ENCODE measurements around the gene PRCC.
"Not testable (repeated sequence)": the region's sequence is repeated elsewhere in the genome, so short reads cannot be mapped to it uniquely, and the experiment has no call there.

PRCC gene

DNA sequence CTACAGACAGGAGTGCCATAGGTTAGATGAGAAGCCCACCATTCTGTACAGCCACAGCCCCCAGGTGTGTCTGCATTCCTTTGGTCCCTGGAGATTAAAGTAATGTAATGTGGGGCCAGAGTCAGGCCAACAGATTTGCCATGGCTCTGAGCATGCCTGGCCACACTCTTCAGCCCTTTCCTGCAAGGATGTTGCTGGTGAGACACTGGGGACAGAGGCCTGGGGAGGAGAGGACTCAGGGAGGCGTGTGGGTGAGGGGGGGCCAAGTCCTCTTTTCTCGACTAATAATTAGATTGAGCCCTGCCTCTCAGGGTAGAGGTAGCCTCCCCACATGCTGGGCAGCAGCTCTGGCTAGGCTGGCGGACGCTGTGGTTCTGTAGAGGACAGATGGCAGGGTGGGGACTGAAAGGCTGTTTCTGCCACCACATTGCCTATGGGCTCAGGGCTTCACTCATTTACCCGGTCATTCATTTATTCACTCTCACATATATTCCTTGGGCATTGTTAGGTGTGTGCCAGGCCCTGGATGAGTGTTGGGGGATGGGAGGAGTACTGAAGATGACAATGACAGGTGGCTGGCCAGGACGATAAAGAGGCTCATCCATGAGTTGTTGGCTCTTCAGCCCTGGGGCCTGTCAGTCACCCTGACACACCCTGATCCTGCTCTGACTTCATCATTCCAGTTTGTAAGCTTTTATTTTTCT lies 7.1 kb upstream of the PRCC start:
- no peak for DNase-seq (ENCODE audit: low read depth in 1 of 2, low spot score in 1 of 2)

- no peak for DNase-seq (ENCODE audit: low read depth in 1 of 2, low spot score in 1 of 2)
Observed at GRCh38 chr1:156760796-156761104, 6.6 kb upstream of the PRCC start.

GRCh38 chr1:156765136-156765535 lies 2.2 kb upstream of the PRCC start:
- DNase-seq (ENCODE audit: low read depth in 1 of 2, low spot score in 1 of 2) = not testable (repeated sequence)

DNA sequence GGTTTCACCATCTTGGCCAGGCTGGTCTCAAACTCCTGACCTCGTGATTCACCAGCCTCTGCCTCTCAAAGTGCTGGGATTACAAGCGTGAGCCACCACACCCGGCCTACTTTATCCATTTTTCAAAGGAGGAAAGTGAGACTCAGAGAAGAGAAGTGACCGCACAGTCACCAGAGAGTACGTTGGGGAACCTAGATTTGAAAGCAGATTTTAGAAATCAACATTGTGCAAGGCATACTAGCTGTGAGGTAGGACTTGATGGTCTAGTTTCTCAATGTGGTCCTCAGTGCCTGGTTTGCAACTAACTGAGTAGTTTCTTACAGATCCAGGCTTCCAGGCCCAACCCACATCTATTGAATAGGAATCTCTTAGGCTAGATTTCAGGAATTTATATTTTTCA lies 1.7 kb upstream of the PRCC start:
- DNase-seq (ENCODE audit: low read depth in 1 of 2, low spot score in 1 of 2) = no peak

DNA sequence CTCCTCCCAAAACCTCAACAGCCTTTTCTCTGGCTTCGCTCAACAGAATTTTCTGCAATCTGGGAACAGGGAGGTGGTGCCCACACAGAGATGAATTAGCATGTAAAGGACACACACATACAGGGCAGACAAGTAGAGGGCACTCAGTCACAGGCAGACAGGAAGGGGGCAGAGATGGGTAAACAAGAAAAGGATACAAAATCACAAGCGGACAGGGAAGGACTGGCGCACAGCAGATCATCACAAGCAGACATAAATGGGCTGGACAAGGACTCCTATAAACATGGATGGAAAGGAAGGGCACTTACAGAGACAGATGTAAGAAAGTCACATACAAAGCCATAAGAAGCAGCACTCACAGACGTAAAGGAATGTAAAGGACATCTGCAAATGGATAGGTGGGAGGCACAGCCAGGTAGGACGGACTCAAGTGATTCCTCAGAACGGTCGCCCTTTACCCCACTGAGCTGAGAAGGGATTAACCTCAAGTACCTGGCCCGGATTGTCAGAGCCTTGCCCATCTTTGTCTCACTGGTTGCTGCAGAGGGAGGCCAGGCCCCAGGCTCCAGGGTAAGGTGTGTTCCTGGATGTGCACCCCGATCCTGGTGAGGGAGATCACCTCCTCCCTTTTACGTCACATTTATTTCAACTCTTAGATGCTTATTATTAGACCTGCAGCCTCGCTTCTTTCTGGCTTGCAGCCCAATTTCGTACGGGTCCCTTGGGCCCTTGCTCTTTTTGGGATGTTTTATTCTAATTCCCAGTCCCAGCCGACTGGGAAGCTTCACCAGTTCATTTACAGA lies 836 bp upstream of the PRCC start:
- no peak for DNase-seq (ENCODE audit: low read depth in 1 of 2, low spot score in 1 of 2)

- no peak for DNase-seq (ENCODE audit: low read depth in 1 of 2, low spot score in 1 of 2)
Observed at GRCh38 chr1:156767879-156768604, 707 bp downstream of the PRCC start.

- DNase-seq (ENCODE audit: low read depth in 1 of 2, low spot score in 1 of 2) = no peak
Observed at GRCh38 chr1:156768610-156769295, 1.4 kb downstream of the PRCC start.

DNA sequence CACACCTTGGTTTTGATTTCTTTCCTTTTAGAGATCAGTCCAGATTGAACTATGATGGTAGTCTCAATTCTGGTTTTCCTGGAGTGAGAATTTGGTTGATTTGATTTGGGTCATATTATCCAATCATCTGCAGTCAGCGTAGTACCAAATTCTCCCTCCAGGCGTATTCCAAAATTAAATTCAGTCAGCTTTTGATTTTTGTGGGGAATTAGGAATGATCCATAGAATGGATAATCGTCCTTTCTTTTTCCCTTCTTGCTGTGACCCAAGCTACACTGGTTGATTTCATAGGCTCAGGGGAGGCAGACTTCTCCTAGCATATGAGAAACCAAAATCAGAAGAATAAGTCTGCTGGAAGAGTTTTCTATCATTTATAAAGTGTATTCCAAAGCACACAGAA lies 4.9 kb downstream of the PRCC start:
- DNase-seq (ENCODE audit: low read depth in 1 of 2, low spot score in 1 of 2) = no peak

DNA sequence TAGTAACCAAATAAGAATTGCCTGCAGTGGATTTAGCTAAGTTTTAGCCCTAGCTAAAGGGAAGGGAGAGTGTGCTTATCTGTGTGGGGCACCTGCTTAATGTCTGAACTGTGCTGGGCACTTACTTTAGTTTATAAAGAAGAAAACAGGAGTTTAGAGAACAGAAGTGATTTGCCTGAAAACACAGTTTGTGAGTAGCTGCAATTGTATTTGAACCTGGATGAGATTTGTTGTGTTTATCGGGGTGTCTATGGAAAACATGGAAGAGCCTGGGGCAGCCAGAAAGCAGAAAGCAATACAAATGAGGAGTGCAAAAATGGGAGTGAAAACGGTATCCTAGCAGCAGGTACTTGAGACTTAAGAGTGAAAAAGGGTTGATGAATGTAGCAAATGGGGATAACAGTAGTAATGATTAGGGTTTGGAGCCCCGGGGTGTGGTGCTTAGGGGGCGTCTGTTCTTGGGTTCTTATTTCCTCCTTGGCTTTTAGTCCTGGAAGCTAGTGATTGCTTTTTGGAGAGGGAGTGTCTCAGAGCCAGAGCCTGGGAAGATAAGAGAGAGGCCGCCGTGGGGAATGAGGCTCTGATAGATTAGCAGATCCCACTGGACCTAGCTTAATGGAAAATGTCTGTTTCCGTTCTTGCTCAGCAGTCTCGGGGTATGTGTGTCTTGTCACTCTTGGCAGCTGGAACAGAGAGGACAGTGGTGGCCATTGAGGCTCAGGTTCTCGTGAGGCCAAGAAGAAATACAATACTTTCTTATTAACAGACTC lies 5.6 kb downstream of the PRCC start:
- no peak for DNase-seq (ENCODE audit: low read depth in 1 of 2, low spot score in 1 of 2)

DNA sequence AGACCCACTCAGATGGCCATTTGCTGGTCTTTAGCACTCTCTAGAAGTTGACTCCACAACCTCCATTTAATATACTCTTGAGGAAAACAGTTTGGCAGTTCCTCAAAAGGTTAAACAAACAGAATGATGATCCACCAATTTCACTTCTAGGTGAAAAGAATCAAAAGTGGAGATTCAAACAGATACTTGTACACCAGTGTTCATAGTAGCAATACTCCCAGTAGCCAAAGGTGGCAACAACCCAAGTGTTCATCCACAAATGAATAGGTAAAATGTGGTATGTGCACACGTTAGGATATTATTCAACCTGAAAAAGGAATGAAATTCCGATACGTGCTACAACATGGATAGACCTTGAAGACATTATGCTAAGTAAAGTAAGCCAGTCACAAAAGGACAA lies 6.3 kb downstream of the PRCC start:
- DNase-seq (ENCODE audit: low read depth in 1 of 2, low spot score in 1 of 2) = no peak

- no peak for DNase-seq (ENCODE audit: low read depth in 1 of 2, low spot score in 1 of 2)
Observed at GRCh38 chr1:156775799-156776198, 8.5 kb downstream of the PRCC start.

DNA sequence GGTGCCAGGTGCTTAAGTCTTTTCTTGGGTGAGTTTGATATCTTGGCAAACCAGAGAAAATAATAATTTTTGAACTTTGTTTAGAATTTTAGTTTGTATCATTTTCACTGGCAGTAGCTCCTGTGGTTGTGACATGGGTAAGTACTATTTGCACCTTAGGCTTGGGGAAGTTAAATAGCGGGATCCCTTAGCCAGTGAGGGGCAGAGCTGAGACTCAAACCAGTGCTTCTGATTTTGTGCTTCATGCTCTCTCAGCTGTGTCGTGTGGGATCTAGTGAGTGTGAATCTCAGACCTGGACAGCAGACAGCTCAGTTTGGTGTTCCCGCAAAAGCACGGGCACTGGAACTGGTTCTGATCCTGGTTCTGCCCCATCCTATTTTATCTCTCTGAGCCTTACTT lies 9.6 kb downstream of the PRCC start:
- no peak for DNase-seq (ENCODE audit: low read depth in 1 of 2, low spot score in 1 of 2)

DNA sequence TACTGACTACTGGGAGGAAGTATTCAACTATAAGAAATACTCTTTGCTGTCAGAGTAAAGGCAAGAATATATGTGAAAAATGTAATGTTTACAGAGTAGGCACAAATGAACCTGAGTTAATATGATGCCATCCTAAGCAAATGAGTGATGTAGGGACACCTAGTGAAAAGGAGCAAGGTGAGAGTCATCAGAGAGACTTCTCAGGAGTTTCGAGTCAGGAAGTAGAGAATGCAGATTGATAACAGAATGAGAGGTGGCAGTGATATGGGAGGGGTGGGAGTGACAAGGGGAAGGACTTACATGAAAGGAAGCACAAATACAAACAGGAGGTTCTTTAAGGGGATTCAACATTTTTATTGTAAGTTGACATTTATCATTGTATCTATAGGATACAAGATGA lies 10.2 kb downstream of the PRCC start:
- no peak for DNase-seq (ENCODE audit: low read depth in 1 of 2, low spot score in 1 of 2)

- DNase-seq (ENCODE audit: low read depth in 1 of 2, low spot score in 1 of 2) = no peak
Observed at GRCh38 chr1:156781585-156782186, 14.4 kb downstream of the PRCC start.

DNA sequence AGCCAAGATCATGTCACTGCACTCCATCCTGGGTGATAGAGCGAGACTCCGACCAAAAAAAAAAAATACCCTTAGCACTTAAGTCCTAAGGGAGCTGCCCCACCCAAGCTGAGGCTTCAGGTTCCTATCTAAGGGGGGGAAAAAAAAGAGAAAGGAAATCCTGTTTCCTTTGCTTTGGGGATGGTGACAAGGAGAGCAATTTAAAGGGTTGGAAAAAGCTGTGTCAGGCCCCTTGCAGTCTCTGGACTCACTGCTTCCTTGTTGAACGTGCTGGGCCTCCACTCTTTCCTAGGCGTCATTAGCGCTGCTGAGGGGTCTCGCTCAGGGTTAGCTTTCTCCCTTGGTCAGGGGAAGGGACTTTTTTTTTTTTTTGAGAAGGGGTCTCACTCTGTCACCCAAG lies 18.1 kb downstream of the PRCC start:
- DNase-seq (ENCODE audit: low read depth in 1 of 2, low spot score in 1 of 2) = no peak

GRCh38 chr1:156786640-156787039 lies 19.3 kb downstream of the PRCC start:
- no peak for DNase-seq (ENCODE audit: low read depth in 1 of 2, low spot score in 1 of 2)

DNA sequence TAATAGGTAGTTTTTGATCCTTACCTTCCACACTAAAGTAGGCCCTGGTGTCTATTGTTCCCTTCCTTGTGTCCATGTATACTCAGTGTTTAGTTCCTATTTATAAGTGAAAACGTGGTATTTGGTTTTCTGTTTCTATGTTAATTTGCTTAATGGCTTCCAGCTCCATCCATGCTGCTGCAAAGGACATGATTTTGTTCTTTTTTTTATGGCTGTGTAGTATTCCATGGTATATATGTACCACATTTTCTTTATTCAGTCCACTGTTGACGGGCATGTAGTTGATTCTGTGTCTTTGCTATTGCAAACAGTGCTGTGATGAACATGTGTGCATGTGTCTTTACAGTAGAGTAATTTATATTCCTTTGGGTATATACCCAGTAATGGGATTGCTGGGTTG lies 20.8 kb downstream of the PRCC start:
- DNase-seq (ENCODE audit: low read depth in 1 of 2, low spot score in 1 of 2) = no peak

DNA sequence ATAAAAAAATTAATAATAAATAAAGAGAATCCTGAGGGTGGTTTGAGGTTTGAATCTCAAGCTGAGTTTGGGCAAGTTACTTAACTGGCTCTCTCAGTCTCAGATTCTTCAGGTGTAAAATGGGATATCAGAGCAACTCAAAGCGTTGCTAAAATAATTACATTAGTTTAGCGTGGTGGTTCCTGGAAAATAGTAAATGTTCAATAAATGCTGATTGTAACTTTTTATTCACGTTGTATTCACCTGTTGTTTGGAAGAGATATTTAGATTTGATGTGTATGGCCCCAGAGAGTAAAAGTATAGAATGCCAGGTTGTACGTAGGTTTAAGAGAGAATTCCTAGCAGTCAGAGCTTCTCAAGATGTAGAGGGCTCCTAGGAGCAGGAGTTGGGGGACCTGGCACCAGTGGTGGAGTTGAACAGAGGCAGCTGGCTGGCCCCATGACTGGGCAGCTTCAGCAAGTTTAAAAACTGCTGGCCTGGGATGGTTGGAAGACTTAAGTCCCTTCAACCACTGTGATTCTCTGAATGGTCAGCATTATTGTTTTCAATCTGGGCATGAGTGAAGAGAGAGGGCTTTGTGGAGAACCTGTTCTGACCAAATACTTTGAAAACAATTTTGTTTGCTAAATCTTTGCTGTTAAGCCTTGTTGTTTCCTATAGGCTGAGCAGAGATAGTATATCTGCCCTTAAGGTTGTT lies 22.4 kb downstream of the PRCC start:
- no peak for DNase-seq (ENCODE audit: low read depth in 1 of 2, low spot score in 1 of 2)

- no peak for DNase-seq (ENCODE audit: low read depth in 1 of 2, low spot score in 1 of 2)
Observed at GRCh38 chr1:156794506-156795373, 27.4 kb downstream of the PRCC start.

Data from activated T-helper 1 cell treated with anti-CD3 and anti-CD28 coated beads, Interleukin-2, amount 50 U/mL, for 16 hours (primary cell).